ENCODE results near the gene DNAAF8.

Gene DNAAF8
- total RNA-seq = 0.11 to 0.77 (median 0.18) reads per million in 3 experiments

DNA sequence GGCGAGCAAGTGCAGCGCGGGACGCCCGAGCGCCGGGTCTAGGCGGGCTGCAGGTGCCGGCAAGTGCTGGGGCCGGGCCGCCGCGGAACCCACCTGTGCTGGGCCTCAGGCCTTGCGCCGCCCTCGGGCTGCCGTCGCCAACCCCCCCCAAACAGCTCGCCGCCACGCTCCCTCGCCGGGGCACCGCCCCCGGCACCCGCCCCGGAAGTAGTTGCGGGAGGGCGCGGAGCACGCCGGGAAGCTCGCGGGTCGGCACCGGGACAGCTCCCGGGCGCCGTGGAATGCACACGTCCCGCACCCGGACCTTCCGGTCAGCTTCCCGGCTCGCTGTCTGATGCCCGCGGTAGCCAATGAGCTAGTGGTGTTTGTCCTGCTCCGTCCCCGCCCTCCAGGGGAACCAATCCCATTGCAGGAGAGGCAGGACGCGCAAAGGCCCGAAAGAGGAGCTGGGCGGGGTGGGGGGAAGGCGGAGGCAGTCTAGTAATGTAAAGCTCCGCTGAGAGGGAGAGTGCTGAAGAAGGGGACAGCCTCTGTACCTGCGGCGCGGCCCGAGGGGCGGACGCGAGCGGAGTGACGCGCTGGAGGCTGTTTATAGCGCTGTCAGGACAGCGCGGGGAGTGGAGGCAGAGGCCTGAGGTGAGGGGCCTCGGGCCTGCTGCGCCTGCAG is at the start of gene DNAAF8, which contains the start of gene ANKS3:
TSS of gene DNAAF8 (plus strand) at position 475 of the 667 bp plus-strand sequence. CDS start 1,978 bp downstream, outside the sequence.
TSS of gene ANKS3 (minus strand) at position 209 of the 667 bp plus-strand sequence. CDS start 4,122 bp downstream, outside the sequence.
- DNase-seq = peak; percentile 77

DNA sequence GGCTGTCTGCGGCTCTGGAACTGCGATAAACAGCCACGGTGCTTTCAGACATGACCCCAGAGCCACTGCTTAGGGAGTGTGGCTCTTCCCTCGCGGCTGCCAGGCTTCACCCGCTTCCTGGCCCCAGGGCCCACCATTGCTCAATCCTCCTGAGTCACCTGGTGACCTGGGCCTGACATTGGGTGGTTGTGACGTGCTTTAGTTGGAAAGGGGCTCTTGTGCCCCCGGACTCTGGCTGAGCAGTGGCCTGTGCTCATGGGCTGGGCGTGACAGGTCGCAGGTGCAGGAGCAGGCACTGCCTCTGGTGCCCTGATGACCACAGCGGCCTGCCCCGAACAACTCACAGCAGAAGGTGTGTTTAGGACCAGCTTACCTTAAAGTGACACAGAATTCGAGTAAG is 49.6 kb upstream of the DNAAF8 start:
- no peak for DNase-seq

DNA sequence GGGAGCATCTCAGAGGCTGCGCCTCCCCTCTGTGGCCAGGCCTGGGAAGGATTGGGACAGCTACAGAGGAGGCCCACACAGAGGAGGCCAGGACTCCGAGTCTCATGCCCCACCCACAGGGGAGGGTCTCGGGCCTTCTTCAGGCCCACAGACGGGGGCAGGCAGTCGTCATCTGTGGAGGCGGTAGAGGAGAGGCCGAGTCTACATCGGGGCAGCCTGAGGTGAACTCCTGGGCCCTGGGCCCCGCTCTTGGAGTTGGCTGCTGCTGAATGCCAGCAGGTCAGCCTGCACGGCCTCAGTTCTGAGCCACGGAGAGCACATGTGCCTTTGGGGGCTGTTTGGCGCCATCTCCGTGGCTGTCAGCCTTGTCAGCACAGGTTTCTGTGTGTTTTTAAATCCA is 49.0 kb upstream of the DNAAF8 start:
- DNase-seq = no peak

DNA sequence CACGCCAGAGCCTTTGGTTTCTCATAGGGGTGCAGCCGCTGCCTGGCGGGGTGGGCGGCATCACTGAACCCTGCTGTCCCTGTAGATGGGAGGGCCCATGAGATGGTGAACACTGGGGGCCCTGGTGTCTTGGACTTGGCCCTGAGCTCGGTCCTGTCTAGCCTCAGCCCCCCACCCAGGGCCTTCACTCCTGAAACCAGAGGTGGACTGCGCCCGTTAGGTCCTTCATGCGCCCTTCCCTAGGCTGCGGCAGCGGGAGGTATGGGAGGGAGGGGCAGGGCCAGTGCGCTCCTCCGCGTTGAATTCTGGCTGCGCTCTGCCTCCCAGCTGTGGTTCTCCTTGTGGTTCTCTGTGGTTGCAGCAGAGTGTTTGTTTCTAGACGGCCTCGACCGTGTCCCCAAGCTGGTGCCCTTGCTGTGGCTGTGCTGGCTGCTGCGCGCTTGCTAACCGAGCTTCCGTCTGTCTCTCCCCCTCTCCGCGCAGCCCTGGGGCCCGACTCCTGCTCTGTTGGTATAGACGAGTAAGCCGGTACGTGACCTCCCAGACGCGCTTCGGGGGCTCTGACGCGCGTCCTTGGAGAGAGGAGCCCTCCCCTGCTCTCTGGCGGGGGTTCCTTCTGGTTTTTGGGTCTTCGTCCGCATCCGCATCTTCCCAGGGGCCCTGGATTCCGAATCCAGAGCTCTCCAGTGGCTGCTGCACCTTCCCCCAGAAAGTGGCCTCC is 48.4 kb upstream of the DNAAF8 start:
- no peak for DNase-seq

DNA sequence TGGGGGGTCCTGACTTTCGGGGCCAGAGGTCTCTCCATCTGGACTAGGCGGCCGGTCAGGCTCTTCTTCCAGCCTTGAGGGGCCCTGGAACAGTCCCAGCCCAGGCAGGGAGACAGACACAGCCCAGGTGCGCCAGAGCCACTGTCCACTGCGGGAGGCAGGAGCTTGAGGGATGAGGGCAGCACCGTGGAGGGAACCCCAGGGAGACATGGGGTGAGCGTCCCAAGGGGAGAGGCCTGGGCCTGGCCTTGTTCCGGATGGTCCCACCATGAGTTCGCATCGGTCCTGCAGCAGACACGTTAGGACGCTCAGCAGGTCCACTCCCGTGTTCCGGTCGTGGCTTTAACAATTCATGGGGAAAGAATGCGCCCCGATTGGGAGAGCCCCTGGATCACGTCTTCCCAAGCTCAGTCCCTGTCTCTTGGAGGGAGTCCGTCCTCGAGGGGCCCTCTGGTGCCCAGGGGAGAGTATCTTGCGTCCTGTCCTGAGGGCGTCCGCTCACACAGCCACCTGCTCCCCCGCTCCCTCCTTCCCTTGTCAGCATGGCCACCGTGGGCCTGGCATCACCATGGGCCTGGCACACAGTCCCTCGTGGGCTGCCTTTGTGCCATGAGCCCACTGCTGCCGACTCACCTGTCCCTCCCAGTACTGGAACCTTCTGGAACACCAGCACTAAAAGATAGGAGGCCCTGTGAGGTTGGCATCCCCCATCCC is 47.7 kb upstream of the DNAAF8 start:
- no peak for DNase-seq

DNA sequence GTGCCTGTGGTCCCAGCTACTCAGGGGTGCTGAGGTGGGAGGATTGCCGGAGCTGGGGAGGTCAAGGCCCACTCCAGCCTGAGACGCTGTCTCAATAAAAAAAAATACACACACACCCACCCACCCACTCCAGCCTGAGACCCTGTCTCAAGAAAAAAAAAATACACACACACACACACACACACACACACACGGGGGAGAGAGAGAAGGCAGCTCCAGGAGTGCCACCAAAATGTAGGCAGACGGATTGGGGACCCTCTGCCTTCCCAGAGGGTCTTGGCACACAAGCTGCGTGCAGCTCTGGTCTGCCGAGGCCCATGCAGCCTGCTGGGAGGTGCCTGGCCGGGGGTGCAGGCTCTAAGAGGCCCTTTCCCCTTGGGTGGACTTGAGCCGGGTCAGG is 46.9 kb upstream of the DNAAF8 start:
- no peak for DNase-seq

DNA sequence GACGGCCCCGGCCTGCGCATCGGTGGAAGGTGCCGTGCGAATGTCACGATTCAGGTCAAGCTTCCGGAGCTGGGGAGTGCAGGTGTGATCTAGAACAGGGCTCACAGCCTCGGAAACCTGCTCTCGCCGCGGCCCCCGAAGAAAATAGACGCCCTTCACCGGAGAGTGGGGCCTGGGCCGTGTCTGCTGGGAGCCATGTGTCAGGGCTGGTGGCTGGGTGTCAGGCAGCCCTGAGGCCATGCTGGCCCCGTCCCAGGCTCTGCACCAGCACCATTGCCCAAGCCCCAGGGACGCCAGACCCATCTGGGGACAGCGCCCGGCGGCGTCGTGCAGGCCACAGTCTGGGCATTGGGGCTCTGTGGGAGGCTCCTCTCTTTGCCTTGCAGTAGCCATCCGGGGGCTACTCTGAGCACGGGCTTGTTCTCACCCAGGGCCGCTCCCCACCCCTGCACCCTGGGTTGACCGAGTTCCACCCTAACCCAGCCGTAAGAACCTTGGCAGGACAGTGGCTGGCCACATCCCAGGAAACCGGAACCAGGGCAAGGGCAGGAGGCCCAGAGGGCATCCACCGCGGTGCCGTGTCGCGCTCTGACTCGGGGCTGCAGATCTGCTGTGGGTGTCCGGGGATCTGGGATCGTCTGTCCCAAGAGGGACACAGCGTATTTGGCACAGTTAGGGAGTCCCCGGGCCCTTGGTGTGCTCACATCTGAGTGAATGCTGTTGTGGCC is 46.2 kb upstream of the DNAAF8 start:
- DNase-seq = no peak

DNA sequence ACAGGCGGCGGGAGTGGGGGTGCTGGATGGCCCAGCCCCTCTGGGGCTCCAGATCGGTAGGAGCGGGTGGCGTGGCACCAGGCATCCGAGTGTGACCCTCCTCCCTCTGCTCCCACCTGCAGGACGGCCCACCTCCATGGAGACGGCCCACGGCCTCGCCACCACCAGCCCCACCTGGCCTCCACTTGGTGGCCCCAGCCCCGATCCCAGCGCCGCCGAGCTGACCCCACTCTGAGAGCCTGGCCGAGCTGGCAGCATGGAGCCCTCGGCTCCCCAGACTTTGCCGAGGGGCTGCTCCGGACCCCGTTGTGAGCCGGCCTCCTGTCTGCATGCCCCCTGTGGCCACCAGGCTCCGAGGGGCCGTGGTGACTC is 45.7 kb upstream of the DNAAF8 start:
- DNase-seq = no peak

DNA sequence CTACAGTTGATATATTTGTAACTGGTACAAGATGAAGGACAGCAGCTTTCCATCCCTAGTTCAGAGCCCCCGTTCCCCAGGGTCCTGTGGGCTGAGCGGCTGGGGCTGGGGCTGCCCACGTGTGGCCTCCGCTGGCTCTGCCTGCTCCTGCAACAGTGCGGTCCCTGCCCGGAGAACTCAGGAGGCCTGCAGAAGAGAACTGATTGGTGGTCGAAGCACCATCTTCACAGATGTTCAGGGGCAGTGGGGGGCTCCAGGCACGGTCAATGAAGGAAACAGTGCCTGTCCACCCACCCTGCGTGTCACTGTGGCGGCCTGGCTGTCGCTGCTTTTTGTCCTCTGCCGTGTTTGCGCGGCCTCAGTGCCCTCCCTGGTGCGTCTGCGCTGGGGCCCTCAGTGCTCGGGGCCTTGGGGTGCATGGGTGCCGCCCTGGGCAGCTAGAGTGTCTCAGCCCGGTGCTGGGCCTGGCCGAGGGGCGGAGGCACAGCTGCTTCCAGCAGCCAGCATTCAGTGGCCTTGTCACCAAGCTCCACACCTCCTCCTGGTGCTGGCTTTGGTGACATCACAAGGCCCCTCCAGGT is 45.2 kb upstream of the DNAAF8 start:
- no peak for DNase-seq

DNA sequence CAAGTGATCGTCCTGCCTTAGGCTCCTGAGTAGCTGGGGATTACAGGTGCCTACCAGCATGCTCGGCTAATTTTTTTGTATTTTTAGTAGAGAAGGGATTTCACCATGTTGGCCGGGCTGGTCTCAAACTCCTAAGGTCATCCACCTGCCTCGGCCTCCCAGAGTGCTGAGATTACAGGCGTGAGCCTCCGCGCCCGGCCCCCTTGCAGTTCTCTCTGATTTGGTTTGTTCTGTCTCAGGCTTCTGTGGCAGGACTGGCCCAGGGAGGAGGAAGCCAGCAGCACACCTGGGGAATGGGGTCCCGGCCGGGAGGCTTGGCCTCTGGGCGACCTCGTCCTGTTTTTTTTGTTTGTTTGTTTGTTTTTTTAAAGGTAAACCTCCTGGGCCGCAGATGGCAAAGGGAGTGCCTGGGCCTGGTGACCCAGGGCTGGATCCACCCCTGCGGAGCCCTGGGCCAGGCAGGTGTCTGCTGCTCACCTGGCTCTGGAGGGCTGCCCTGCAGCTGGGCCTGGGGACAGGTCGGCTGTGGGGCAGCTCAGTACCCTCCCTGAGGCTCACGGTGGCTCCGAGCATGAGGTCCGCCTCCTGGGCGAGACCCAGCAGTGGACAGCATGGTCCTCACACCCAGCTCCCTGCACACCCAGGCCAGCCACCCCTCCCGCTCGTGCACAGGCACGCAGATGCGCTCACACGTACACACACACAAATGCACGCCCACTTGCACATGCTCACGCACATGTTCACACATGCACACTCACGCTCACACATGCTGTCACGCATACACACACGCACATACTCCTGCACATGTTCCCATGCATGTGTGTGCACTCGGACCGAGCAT is 44.3 kb upstream of the DNAAF8 start:
- DNase-seq = no peak

DNA sequence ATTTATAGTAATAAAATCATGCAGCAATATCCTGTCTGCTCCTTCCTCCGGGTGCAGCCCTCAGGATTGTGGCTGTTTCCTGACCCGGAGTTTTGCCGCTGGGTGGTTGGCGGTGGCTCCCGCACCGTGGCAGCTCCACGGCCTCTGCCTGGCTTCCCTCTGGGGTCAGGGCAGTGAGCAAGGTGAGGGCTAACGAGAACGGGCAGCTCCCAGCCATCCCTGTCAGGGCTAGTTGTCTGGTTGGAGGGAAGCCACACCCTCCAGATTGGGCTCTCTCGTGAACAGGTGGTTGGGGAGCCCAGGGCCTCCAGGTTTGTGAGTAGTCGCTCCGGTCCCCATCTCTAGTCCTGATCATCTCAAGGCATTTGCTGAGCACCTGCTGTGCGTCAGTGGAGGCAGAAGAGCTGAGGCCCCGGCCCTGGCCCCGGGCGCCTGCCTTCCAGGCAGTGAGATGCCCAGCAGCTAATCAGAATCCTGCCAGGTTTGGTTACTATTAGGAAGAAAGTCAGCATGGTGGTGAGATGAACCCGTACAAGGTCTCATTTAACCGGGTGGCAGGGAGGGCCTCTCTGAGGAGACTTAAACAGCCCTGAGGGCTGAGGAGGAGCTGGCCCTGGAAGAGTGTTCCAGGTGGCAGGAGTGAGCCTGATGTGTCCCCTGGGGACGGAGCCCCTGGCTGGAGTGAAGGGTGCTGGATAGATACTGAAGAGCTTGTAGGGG is 43.2 kb upstream of the DNAAF8 start:
- no peak for DNase-seq

DNA sequence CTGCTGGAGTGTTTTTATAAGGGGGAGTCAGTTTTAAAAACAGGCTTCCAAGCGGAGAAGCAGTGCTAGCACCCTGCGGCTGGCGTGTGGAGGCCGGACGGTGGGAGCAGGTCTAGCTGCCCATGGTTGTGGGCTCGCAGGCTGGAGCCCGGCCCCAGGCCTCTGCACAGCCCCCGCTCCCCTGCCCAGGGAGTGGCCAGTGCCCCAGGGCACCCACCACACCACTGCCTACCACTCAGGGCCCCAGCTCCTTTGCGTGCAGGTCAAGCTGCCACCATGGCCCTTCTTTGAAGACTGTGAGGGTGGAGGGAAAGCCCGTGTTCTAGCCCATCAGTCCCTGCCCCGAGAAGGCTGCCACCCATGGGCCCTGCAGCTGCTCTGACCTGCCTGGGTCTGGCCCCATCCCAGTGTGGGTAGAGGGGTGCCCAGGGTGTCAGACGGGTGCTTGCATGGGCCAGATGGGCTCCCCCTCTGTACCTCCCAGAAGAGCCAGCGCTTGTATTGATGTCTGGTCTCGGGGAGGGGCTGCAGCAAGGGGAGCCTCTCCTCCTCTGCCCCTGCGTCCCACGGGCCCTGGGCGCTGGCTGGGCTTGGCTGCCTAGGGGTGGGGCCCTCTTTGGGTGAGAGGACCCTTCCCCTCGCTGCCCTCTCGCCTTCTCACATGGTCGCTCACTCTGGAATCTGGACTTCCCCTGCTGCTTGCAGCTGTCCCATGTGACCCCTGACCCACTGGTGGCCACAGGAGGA is 42.5 kb upstream of the DNAAF8 start:
- no peak for DNase-seq

DNA sequence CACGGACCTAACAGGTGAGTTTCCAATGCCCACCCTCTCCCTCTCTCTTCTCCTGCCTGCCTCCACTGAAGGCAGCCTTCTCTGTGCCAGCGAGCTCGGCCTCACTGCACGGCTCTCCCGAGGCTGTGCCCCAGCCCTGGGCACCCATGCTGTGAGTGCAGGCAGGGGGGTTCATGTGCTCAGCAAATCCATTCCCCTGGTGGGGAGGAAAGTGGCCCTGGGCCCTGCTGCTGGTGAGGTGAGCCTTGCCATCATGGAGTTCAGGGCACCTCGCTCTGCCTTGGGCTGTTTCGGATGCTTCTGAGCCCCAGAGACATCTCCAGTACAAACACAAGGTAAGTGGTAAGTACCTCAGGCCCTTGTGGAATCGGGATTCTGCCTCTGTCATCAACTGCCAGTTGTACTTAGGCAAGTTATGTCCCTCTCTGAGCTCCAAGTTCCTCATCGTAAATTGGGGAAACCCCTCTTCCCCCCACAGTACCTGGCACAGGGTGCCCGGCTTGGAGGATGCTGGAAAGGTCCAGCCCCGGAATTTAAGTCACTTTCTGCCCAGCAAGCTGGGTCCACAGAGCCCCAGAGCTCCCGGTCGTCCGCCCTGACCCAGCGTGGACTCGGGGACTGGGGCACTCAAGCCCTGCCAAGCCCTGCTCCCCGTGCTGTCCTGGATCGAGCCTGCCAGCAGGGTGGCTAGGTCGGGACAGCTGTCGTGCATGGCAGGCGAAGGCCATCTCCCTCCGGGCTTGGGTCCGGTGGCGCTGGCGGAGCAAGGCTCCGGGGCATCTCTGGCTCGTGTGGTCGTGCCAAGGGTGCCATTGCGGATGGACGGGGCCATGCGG is 41.7 kb upstream of the DNAAF8 start:
- DNase-seq = no peak

DNA sequence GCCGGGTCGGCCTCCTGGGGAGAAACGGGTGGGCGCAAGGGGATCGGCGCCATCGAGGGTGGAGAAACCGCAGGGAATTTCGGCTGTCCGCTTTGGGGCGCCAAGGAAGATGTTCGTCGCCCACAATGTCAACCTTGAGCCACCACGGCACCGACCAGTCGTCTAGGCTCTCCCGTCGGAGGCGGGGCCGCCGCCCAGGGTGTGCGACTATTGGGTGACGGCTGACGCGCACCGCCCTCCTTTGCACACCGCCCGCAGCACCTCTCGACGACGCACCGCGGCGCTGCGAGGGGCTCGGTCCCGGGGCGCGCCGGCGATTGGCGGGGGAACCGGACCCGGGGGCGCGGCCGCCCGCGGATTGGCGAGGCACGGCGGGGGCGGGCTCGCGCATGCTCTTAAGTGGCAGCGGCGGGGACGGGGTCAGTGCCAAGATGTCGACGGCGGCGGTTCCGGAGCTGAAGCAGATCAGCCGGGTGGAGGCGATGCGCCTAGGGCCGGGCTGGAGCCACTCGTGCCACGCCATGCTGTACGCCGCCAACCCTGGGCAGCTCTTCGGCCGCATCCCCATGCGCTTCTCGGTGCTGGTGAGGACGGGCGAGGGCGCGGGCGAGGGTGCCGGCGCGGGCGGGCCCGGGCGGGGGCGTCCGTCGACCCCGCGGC is 40.9 kb upstream of the DNAAF8 start, which contains the start of gene NUDT16L1:
TSS of gene NUDT16L1 (plus strand) at position 267 of the 660 bp plus-strand sequence. CDS start at position 432, 165 bp downstream.
- DNase-seq = peak; percentile 98

DNA sequence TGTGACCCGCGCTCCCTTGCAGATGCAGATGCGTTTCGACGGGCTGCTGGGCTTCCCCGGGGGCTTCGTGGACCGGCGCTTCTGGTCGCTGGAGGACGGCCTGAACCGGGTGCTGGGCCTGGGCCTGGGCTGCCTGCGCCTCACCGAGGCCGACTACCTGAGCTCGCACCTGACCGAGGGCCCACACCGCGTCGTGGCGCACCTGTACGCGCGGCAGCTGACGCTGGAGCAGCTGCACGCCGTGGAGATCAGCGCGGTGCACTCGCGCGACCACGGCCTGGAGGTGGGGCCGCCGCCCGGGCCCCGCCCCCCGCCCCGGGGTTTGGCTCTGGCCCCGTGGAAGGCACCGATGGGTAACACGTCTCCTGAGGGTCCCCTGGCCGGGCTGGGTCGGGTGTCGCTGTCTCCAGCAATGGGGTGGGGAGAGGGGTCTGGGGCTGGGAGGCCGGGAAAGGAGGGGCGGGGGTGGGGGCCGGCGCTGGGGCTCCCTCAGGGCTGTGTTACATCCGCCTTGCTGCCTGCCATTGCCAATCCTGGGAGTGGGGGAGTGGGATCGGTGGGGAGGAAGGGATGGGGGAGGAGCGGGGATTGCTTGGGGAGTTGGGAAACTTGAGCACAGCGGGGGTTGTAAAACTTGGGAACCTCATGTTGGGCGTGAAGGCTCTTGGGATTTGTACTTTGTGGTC is 40.2 kb upstream of the DNAAF8 start:
- peak; percentile 50 for DNase-seq

DNA sequence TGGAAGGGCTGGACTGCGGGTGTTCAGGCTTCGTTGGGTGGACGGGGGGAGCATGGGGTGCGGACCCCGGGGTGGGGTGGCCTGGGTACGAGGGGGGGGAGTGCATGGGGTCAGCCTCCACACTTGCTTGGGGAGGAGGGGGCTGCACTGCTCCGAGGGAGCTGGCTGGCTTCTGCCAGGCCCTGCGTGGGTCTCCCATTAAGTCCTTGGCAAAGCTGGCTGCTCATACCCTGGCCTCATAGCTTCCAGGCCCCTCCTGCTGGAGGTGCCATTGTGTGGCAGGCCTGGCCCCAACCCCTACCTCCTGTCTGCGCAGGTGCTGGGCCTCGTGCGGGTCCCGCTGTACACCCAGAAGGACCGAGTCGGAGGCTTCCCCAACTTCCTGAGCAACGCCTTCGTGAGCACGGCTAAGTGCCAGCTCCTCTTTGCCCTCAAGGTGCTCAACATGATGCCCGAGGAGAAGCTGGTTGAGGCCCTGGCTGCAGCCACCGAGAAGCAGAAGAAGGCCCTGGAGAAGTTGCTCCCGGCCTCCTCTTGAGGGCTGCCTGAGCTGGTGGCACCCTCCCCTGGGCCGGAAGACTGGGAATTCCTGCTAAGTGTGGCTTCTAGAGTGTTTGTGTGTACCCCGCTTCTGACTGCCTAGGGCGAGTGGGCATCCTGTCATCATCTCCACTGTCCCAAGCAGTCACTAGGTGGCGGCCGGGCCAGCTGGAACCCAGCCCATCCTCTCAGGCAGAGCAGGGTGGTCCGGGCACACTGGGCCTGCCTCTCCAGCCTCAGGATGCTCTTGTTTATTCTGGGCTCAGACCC is 39.5 kb upstream of the DNAAF8 start:
- no peak for DNase-seq

Data from central memory CD4-positive, alpha-beta T cell (primary cell).